K562 (cell line): ENCODE results near the gene ZNF276. TPM values are rescaled to one million over a fixed set of nuclear protein-coding genes. Genes with fewer than 3 reads are reported as not detected.
A peak's percentile ranks its signal among the peaks of the same experiment; 100 is the strongest.

Experiments
- C11orf30 ChIP-seq: fragments of 450-650 bp; IDR thresholded peaks from 2 replicates; pipeline ENCODE4 v1.6.1; 2016; ENCODE audit warnings: low read depth, mild to moderate bottlenecking
- ETV5 ChIP-seq: sonication (generic); formaldehyde crosslinking; IDR thresholded peaks from 2 replicates; pipeline ENCODE4 v1.4.0; 2020; ENCODE audit warnings: low read depth, mild to moderate bottlenecking, missing genetic modification reagents
- HEY1 ChIP-seq: fragments of 250-450 bp; sonication (Bioruptor Pico); IDR thresholded peaks from 2 replicates; pipeline ENCODE4 v1.5.0; 2020; ENCODE audit warnings: mild to moderate bottlenecking, moderate library complexity, borderline replicate concordance
- MTA1 ChIP-seq: fragments of 450-650 bp; IDR thresholded peaks from 2 replicates; pipeline ENCODE4 v1.6.1; 2017; ENCODE audit warnings: borderline replicate concordance
- MTF1 ChIP-seq: fragments of 250-450 bp; sonication (Bioruptor Pico); IDR thresholded peaks from 2 replicates; pipeline ENCODE4 v1.9.0; 2021; ENCODE audit warnings: moderate library complexity, mild to moderate bottlenecking, inconsistent platforms, borderline replicate concordance
- MXI1 ChIP-seq: IDR thresholded peaks from 2 replicates; pipeline ENCODE4 v1.6.1; 2011; ENCODE audit warnings: low read depth, mild to moderate bottlenecking, improper control_type of control experiment, low read length
- NR2C2 ChIP-seq, 2 experiments: fragments of 200-800 bp in 1 of 2; sonication (Bioruptor generic) in 1 of 2; sonication (generic) in 1 of 2; formaldehyde crosslinking in 1 of 2; IDR thresholded peaks; 2 replicates each; pipeline versions ENCODE4 v1.6.1 to v1.8.0; 2016 to 2022; ENCODE audit warnings: mild to moderate bottlenecking in 1 of 2, missing compliant biosample characterization in 1 of 2, missing genetic modification characterization in 1 of 2, missing genetic modification reagents in 1 of 2
- PCBP1 ChIP-seq: fragments of 200-400 bp; formaldehyde crosslinking; IDR thresholded peaks from 2 replicates; pipeline ENCODE4 v1.6.1; 2018; ENCODE audit warnings: mild to moderate bottlenecking, low read depth, low read length; ENCODE audit not compliant: poor library complexity, severe bottlenecking
- POLR2A ChIP-seq: fragments of 450-650 bp; conservative IDR thresholded peaks from 2 replicates; pipeline ENCODE4 v1.6.1; 2016
- PTTG1 ChIP-seq: fragments of 450-650 bp; IDR thresholded peaks from 2 replicates; pipeline ENCODE4 v1.6.1; 2016; ENCODE audit warnings: low read depth, mild to moderate bottlenecking, missing genetic modification characterization, missing compliant biosample characterization
- RNF219 ChIP-seq: fragments of 250-450 bp; sonication (Bioruptor Pico); IDR thresholded peaks from 2 replicates; pipeline ENCODE4 v1.5.0; 2022; ENCODE audit warnings: mild to moderate bottlenecking
- SRSF3 ChIP-seq: fragments of 200-400 bp; formaldehyde crosslinking; IDR thresholded peaks from 2 replicates; pipeline ENCODE4 v1.6.1; 2016; ENCODE audit warnings: mild to moderate bottlenecking, low read length, moderate library complexity; ENCODE audit not compliant: insufficient read depth
- TEAD4 ChIP-seq, 2 experiments: sonication (generic) in 1 of 2; formaldehyde crosslinking in 1 of 2; IDR thresholded peaks; 2 replicates each; pipeline versions ENCODE4 v1.6.1 to v1.8.0; 2012 to 2022; ENCODE audit warnings: borderline replicate concordance in 1 of 2, inconsistent platforms in 1 of 2, low read length in 1 of 2, mild to moderate bottlenecking in 1 of 2, missing genetic modification reagents in 1 of 2
- TSC22D4 ChIP-seq: fragments of 450-650 bp; IDR thresholded peaks from 2 replicates; pipeline ENCODE4 v1.6.1; 2016; ENCODE audit warnings: missing genetic modification characterization, missing biosample characterization, control low read depth
- ZBTB17 ChIP-seq: fragments of 450-650 bp; formaldehyde crosslinking; IDR thresholded peaks from 2 replicates; pipeline ENCODE4 v1.4.0; 2020; ENCODE audit warnings: mild to moderate bottlenecking
- ZNF354B ChIP-seq: fragments of 250-450 bp; sonication (Bioruptor Pico); IDR thresholded peaks from 2 replicates; pipeline ENCODE4 v1.4.0; 2020
- ZNF830 ChIP-seq: fragments of 250-450 bp; sonication (Bioruptor Pico); IDR thresholded peaks from 2 replicates; pipeline ENCODE4 v1.5.0; 2021; ENCODE audit warnings: mild to moderate bottlenecking
- polyA plus RNA-seq, 8 experiments: library from polyadenylated mRNA; depleted of rRNA in 4 of 8; stranded (reverse) in 5 of 8; unstranded in 3 of 8; fragments of >200 nt; fragmentation: Nextera tagmentation in 2 of 8; fragmentation: Illumina TruSeq in 1 of 8; extraction: Ambion mirVana in 2 of 8; extraction: Trizol in 1 of 8; gene quantifications; 2 replicates each; pipeline versions ENCODE4 v1.2.1 to v1.2.3, GENCODE V29; 2011 to 2014; ENCODE audit warnings: inconsistent platforms in 1 of 8, missing spikeins in 1 of 8
- total RNA-seq, 7 experiments: library from RNA; depleted of rRNA in 6 of 7; stranded (reverse); fragments of >200 nt in 6 of 7; fragmentation: Illumina TruSeq in 2 of 7; extraction: Trizol in 2 of 7; gene quantifications; 2 replicates each; pipeline versions ENCODE4 v1.2.1 to v1.2.3, GENCODE V29; 2011 to 2021; ENCODE audit warnings: low replicate concordance in 1 of 7
- TF ChIP-seq, protein P1 (sequence below): fragments of 450-650 bp; IDR thresholded peaks from 2 replicates; pipeline ENCODE4 v1.6.1; 2018; ENCODE audit not compliant: partially characterized antibody
- TF ChIP-seq, protein P2 (sequence below): fragments of 150-350 bp; conservative IDR thresholded peaks from 2 replicates; pipeline ENCODE4 v1.6.1; 2014; ENCODE audit warnings: low read length

Gene ZNF276
- total and polyA plus RNA-seq, 9 of the 15 experiments (the other 6 are each of a cell fraction or from before 2014, with no cell fraction given): 0.49 to 43.9 (median 15.8) TPM

DNA sequence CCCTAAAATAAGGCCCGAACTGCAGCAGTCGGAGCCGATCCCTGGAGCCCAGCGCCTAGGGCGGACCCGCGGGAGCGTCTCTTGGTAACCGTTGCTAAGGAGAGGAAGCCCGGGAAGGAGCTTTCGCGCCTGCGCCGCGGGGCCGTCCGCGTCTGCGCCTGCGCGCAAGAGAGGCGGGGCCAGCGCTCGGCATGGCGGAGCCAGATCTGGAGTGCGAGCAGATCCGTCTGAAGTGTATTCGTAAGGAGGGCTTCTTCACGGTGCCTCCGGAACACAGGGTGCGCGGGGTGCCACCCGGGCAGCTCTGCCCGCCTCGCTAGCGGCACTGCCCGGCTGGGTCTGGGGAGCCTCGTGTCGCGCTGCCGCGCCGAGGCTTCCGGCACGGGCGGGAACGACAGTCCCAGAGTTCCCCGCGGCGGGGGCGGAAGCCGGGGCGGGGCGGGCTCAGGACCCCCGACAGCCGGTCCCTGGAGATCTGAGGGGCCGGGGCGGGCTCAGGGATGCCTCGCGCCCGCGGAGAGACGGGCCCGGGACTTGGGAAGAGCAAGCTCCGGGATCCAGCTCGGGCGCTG is 34.7 kb upstream of the ZNF276 start, which contains the start of gene CDK10 (continued):
- TF ChIP-seq ETV5 (peak; percentile 61; the same call in 1 of the 2 replicates), TEAD4 (IDR thresholded peaks at IDR 0.05; ENCODE audit: low read length) (peak; percentile 30; the same call in 1 of the 2 replicates), TEAD4 (CRISPR knock-in tag; IDR thresholded peaks at IDR 0.05; ENCODE audit: borderline replicate concordance) (no peak), RNF219 (CRISPR knock-in tag) (no peak), C11orf30 (peak; percentile 85), MTF1 (CRISPR knock-in tag) (no peak), ZBTB17 (CRISPR knock-in tag) (peak; percentile 15; the same call in 1 of the 2 replicates), PCBP1 (peak; percentile 53), MXI1 (peak; percentile 99), HEY1 (CRISPR knock-in tag) (no peak), ZNF830 (CRISPR knock-in tag) (no peak), PTTG1 (no peak), ZNF354B (CRISPR knock-in tag) (no peak), TSC22D4 (no peak), SRSF3 (no peak), NR2C2 (CRISPR knock-in tag; IDR thresholded peaks at IDR 0.05) (0 out of 2 replicates have a peak, but pooled peaks have one; percentile 43), NR2C2 (tag; IDR thresholded peaks at IDR 0.05) (no peak), MTA1 (no peak), POLR2A (peak; percentile 96)
- TF ChIP-seq, protein P1, sequence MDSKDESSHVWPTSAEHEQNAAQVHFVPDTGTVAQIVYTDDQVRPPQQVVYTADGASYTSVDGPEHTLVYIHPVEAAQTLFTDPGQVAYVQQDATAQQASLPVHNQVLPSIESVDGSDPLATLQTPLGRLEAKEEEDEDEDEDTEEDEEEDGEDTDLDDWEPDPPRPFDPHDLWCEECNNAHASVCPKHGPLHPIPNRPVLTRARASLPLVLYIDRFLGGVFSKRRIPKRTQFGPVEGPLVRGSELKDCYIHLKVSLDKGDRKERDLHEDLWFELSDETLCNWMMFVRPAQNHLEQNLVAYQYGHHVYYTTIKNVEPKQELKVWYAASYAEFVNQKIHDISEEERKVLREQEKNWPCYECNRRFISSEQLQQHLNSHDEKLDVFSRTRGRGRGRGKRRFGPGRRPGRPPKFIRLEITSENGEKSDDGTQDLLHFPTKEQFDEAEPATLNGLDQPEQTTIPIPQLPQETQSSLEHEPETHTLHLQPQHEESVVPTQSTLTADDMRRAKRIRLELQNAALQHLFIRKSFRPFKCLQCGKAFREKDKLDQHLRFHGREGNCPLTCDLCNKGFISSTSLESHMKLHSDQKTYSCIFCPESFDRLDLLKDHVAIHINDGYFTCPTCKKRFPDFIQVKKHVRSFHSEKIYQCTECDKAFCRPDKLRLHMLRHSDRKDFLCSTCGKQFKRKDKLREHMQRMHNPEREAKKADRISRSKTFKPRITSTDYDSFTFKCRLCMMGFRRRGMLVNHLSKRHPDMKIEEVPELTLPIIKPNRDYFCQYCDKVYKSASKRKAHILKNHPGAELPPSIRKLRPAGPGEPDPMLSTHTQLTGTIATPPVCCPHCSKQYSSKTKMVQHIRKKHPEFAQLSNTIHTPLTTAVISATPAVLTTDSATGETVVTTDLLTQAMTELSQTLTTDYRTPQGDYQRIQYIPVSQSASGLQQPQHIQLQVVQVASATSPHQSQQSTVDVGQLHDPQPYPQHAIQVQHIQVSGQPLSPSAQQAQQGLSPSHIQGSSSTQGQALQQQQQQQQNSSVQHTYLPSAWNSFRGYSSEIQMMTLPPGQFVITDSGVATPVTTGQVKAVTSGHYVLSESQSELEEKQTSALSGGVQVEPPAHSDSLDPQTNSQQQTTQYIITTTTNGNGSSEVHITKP: no peak
- TF ChIP-seq, protein P2, sequence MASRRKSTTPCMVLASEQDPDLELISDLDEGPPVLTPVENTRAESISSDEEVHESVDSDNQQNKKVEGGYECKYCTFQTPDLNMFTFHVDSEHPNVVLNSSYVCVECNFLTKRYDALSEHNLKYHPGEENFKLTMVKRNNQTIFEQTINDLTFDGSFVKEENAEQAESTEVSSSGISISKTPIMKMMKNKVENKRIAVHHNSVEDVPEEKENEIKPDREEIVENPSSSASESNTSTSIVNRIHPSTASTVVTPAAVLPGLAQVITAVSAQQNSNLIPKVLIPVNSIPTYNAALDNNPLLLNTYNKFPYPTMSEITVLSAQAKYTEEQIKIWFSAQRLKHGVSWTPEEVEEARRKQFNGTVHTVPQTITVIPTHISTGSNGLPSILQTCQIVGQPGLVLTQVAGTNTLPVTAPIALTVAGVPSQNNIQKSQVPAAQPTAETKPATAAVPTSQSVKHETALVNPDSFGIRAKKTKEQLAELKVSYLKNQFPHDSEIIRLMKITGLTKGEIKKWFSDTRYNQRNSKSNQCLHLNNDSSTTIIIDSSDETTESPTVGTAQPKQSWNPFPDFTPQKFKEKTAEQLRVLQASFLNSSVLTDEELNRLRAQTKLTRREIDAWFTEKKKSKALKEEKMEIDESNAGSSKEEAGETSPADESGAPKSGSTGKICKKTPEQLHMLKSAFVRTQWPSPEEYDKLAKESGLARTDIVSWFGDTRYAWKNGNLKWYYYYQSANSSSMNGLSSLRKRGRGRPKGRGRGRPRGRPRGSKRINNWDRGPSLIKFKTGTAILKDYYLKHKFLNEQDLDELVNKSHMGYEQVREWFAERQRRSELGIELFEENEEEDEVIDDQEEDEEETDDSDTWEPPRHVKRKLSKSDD: no peak
